ENCODE measurements around the gene UBXN10. TPM values are rescaled to one million over a fixed set of nuclear protein-coding genes. Genes with fewer than 3 reads are reported as not detected.

Gene UBXN10
- total and polyA plus RNA-seq, 11 donors, result 0.14 to 2.6 (median 1.1) TPM

GRCh38 chr1:20172033-20172590 is 13.8 kb upstream of the UBXN10 start:
- Histone ChIP-seq H3K27me3 (peaks cover 0 to 16% (median 0%) of the 10 kb centered on the region in 9 donors), H3K9me3 (no peaks in the 10 kb centered on the region), H3K4me3 (no peak overlapping the region), H3K27ac (no peak overlapping the region), H3K4me1 (peaks cover 0 to 4% (median 0%) of the 10 kb centered on the region in 12 donors), H3K36me3 (no peaks in the 10 kb centered on the region)
- no peak for ATAC-seq
- peak in 1 of 5 donors; percentile 30 for DNase-seq
- WGBS, 4 donors, result 89 to 97% (median 93%) methylated on average over 12 of the region's 12 CpGs
- TF ChIP-seq CTCF (IDR thresholded peaks at IDR 0.05) (no peak), POLR2A (IDR thresholded peaks at IDR 0.05) (no peak)
- intact Hi-C loops (cut with DNase I), result no loop called here

DNA sequence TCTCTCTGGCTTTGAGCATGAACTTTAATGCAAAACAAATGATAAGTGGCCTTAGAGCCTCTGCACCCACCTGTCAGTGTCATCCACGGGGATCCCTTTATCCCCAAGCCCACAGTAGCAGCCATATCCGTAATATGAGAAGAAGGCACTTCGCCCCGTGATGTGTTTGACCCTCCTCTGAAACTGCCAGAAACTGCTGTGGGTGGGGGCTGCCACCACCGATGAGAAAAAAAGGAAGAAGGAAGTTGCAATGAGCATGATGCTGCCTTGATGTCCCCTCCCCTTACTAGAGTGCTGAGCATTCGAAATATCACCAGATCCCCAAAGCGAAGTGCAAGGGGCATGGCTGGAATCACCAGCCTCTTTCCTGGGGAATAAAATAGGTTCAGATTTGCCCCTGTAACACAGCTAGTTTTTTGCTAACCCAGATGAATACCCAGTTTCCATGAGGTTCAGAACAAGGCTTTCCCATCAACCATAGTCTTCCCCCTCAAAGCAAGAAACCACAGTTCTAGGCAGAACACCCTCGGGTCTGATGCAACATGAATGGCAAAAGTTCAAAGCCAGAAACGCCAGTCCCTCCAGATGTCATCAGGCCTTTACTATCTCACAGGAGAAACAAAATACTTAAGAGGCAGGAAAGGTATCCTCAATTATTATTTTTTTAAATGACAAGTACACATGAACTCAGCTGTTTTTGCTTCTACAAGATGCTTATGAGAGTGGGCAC is 10.8 kb upstream of the UBXN10 start:
- Histone ChIP-seq H3K27ac (peak overlapping the region in 2 of 12 donors; percentile 18 to 66), H3K4me3 (no peak overlapping the region), H3K27me3 (peaks cover 0 to 5% (median 0%) of the 10 kb centered on the region in 9 donors), H3K9me3 (no peaks in the 10 kb centered on the region), H3K36me3 (no peaks in the 10 kb centered on the region), H3K4me1 (peaks cover 0 to 4% (median 0%) of the 10 kb centered on the region in 12 donors)
- DNase-seq (peak in 1 of 5 donors; percentile 16), ATAC-seq (peak in 2 of 4 donors; percentile 42 to 54)
- intact Hi-C loops (cut with DNase I), result no loop called here
- no peak for TF ChIP-seq POLR2A (IDR thresholded peaks at IDR 0.05)
- TF ChIP-seq CTCF (IDR thresholded peaks at IDR 0.05), result no peak
- 53 to 64% (median 64%) methylated on average over 9 of the region's 9 CpGs for WGBS, 4 donors

DNA sequence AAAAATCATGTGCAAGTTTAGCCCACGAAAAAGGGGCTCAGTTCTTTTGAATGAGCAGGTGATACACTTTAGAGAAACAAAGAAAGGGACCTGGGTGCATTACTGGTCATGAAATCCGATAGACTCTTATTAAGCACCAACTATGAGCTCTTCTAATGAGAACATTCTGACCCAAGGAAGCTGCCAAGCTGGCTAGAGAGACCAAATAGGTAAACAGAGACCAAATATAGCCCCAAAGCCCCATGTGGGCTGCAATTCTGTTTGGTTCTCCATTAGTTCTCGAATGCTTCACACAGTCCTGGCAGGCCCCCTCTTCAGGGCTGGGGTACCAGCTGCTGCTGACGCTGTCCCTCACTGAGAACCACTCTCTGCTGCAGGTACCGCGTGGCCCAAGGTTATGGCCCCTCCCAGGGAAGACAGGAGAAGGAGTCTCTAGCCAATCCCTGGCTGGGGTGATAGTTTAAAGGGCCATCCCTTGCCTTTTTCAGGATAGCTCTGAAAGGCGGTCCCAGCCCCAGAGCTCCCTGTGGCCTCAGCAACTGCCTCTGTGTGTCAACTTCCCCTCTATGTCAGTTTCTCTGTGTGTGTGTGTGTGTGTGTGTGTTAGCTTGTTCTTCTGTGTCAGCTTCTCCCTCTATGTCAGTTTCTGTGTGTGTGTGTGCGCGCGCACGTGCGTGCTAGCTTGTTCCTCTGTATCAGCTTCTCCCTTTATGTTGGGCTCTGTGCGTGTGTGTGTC is 7.1 kb upstream of the UBXN10 start:
- Histone ChIP-seq H3K9me3 (no peaks in the 10 kb centered on the region), H3K36me3 (no peaks in the 10 kb centered on the region), H3K27me3 (peaks cover 0 to 13% (median 0%) of the 10 kb centered on the region in 9 donors), H3K4me1 (no peaks in the 10 kb centered on the region), H3K4me3 (no peak overlapping the region), H3K27ac (peak overlapping the region in 1 of 12 donors; percentile 79)
- intact Hi-C loops (cut with DNase I), result no loop called here
- WGBS, 4 donors, result 77 to 86% (median 81%) methylated on average over 13 of the region's 13 CpGs
- DNase-seq (peak in 1 of 5 donors; percentile 24), ATAC-seq (no peak)
- TF ChIP-seq CTCF (IDR thresholded peaks at IDR 0.05), result no peak
- TF ChIP-seq POLR2A (IDR thresholded peaks at IDR 0.05), result no peak
